IMR-90 (cell line): ENCODE results near the gene NADSYN1. TPM values are rescaled to one million over a fixed set of nuclear protein-coding genes. Genes with fewer than 3 reads are reported as not detected.

ENCODE experiments used
- ATAC-seq: fragments of 200-7000 bp; cut with Tn5 transposase; 2 replicates; pipeline ENCODE4 v1.9.1; 2020; ENCODE audit warnings: low read depth, mild to moderate bottlenecking, moderate library complexity
- BruUV-seq: library from RNA; stranded (reverse); fragments of 400-500 nt; replicated peaks from 2 replicates; lab custom pipeline; 2021; lab: Mats Ljungman, UMichigan
- CTCF ChIA-PET: fragments of 300-600 bp; formaldehyde crosslinking; extraction: SDS; loops from one replicate; lab custom pipeline; 2021; ENCODE audit warnings: antibody characterized with exemption; lab: Yijun Ruan, JAX
- POLR2A ChIA-PET: fragments of 300-600 bp; sonication (Branson Sonifier 250); formaldehyde crosslinking; loops from one replicate; lab custom pipeline; 2022; ENCODE audit warnings: antibody characterized with exemption; ENCODE audit not compliant: unreplicated experiment; lab: Charles Lee
- DNase-seq: peaks from one replicate; pipeline ENCODE4 v3.0.0; 2013
- H2AFZ ChIP-seq: replicated peaks from 2 replicates; pipeline ENCODE3; 2013; ENCODE audit warnings: low read length, mild to moderate bottlenecking; ENCODE audit not compliant: poor library complexity
- H2AK5ac ChIP-seq: 2 replicates; pipeline ENCODE4 v1.6.1; 2013; ENCODE audit warnings: low read depth, low read length, inconsistent platforms
- H2AK9ac ChIP-seq: replicated peaks from 2 replicates; pipeline ENCODE3; 2013; ENCODE audit warnings: mild to moderate bottlenecking, low read depth, low read length, moderate library complexity; ENCODE audit not compliant: poor library complexity
- H2BK120ac ChIP-seq: 2 replicates; pipeline ENCODE4 v1.6.1; 2013; ENCODE audit warnings: low read depth, low read length, inconsistent platforms
- H2BK15ac ChIP-seq: 3 replicates; pipeline ENCODE4 v1.6.1; 2013; ENCODE audit warnings: low read depth, low read length, inconsistent platforms
- H2BK20ac ChIP-seq: 2 replicates; pipeline ENCODE4 v1.6.1; 2013; ENCODE audit warnings: low read depth, mild to moderate bottlenecking, inconsistent platforms, low read length, moderate library complexity
- H2BK5ac ChIP-seq: 2 replicates; pipeline ENCODE4 v1.6.1; 2013; ENCODE audit warnings: mild to moderate bottlenecking, low read depth, low read length, inconsistent platforms; ENCODE audit not compliant: poor library complexity, severe bottlenecking
- H3K14ac ChIP-seq: replicated peaks from 2 replicates; pipeline ENCODE4 v1.6.1; 2013; ENCODE audit warnings: low read depth, low read length, inconsistent platforms
- H3K18ac ChIP-seq: 2 replicates; pipeline ENCODE4 v1.6.1; 2013; ENCODE audit warnings: low read depth, low read length, control low read depth
- H3K23ac ChIP-seq: 2 replicates; pipeline ENCODE4 v1.6.1; 2013; ENCODE audit warnings: low read depth, low read length, inconsistent platforms
- H3K27ac ChIP-seq: 2 replicates; pipeline ENCODE4 v1.5.1; 2013; ENCODE audit warnings: mild to moderate bottlenecking, control low read depth, low read length; ENCODE audit not compliant: insufficient read depth
- H3K27me3 ChIP-seq: 2 replicates; pipeline ENCODE4 v1.6.1; 2013; ENCODE audit warnings: low read length; ENCODE audit not compliant: control insufficient read depth, insufficient read depth
- H3K36me3 ChIP-seq: 2 replicates; pipeline ENCODE4 v1.6.1; 2013; ENCODE audit warnings: low read length, mixed read lengths; ENCODE audit not compliant: control insufficient read depth, insufficient read depth
- H3K4ac ChIP-seq: 2 replicates; pipeline ENCODE4 v1.6.1; 2013; ENCODE audit warnings: low read depth, low read length, inconsistent platforms
- H3K4me1 ChIP-seq: 2 replicates; pipeline ENCODE4 v1.6.1; 2013; ENCODE audit warnings: low read length, mixed read lengths; ENCODE audit not compliant: control insufficient read depth, insufficient read depth
- H3K4me2 ChIP-seq: 2 replicates; pipeline ENCODE4 v1.6.1; 2013; ENCODE audit warnings: low read depth, mild to moderate bottlenecking, control low read depth, low read length, moderate library complexity
- H3K4me3 ChIP-seq: 2 replicates; pipeline ENCODE4 v1.5.1; 2013; ENCODE audit warnings: low read depth, mild to moderate bottlenecking, control low read depth, low read length, moderate library complexity; ENCODE audit not compliant: insufficient read depth
- H3K56ac ChIP-seq: 2 replicates; pipeline ENCODE4 v1.6.1; 2013; ENCODE audit warnings: low read length, inconsistent platforms; ENCODE audit not compliant: insufficient read depth; ENCODE audit errors: extremely low read depth
- H3K79me1 ChIP-seq, 2 experiments: 2 replicates each; pipeline ENCODE4 v1.6.1; 2013; ENCODE audit warnings: low read length in 2 of 2, inconsistent platforms in 1 of 2, low read depth in 1 of 2
- H3K9ac ChIP-seq: 2 replicates; pipeline ENCODE4 v1.6.1; 2013; ENCODE audit warnings: low read depth, low read length, control low read depth
- H3K9me1 ChIP-seq: 2 replicates; pipeline ENCODE4 v1.6.1; 2013; ENCODE audit warnings: low read length, inconsistent platforms; ENCODE audit not compliant: insufficient read depth
- H3K9me3 ChIP-seq: 2 replicates; pipeline ENCODE4 v1.6.1; 2013; ENCODE audit warnings: low read length; ENCODE audit not compliant: control insufficient read depth, insufficient read depth
- H4K20me1 ChIP-seq: 2 replicates; pipeline ENCODE4 v1.6.1; 2013; ENCODE audit warnings: low read length, inconsistent platforms; ENCODE audit not compliant: insufficient read depth
- H4K5ac ChIP-seq: 2 replicates; pipeline ENCODE4 v1.6.1; 2013; ENCODE audit warnings: mild to moderate bottlenecking, low read depth, low read length, control low read depth
- H4K8ac ChIP-seq, 2 experiments: 2 replicates each; pipeline ENCODE4 v1.6.1; 2013; ENCODE audit warnings: low read depth in 2 of 2, low read length in 2 of 2, control low read depth in 1 of 2, inconsistent platforms in 1 of 2
- H4K91ac ChIP-seq: 2 replicates; pipeline ENCODE4 v1.6.1; 2013; ENCODE audit warnings: low read depth, low read length, inconsistent platforms; ENCODE audit not compliant: insufficient read depth
- BHLHE40 ChIP-seq: fragments of 150-350 bp; IDR thresholded peaks from 2 replicates; pipeline ENCODE4 v1.6.1; 2016; ENCODE audit warnings: mild to moderate bottlenecking, low read depth, low read length
- CHD1 ChIP-seq: IDR thresholded peaks from 2 replicates; pipeline ENCODE4 v1.6.1; 2012; ENCODE audit warnings: low read depth, low read length, improper control_type of control experiment
- CTCF ChIP-seq: conservative IDR thresholded peaks from 2 replicates; pipeline ENCODE4 v1.5.1; 2012; ENCODE audit warnings: mild to moderate bottlenecking, low read depth, low read length, improper control_type of control experiment
- FOS ChIP-seq: fragments of 150-350 bp; IDR thresholded peaks from 2 replicates; pipeline ENCODE4 v1.6.1; 2016; ENCODE audit warnings: low read depth, low read length
- MAFK ChIP-seq: IDR thresholded peaks from 2 replicates; pipeline ENCODE4 v1.6.1; 2012; ENCODE audit warnings: low read depth, low read length, improper control_type of control experiment
- MAZ ChIP-seq: IDR thresholded peaks from 2 replicates; pipeline ENCODE4 v1.6.1; 2012; ENCODE audit warnings: low read depth, mild to moderate bottlenecking, low read length, improper control_type of control experiment, moderate library complexity, borderline replicate concordance
- NFE2L2 ChIP-seq: fragments of 150-350 bp; IDR thresholded peaks from 2 replicates; pipeline ENCODE4 v1.6.1; 2016; ENCODE audit warnings: low read depth, mild to moderate bottlenecking, low read length
- POLR2A ChIP-seq: IDR thresholded peaks from 2 replicates; pipeline ENCODE4 v1.6.1; 2012; ENCODE audit warnings: mild to moderate bottlenecking, low read depth, low read length
- RAD21 ChIP-seq: IDR thresholded peaks from 2 replicates; pipeline ENCODE4 v1.6.1; 2012; ENCODE audit warnings: low read length, improper control_type of control experiment
- RCOR1 ChIP-seq: IDR thresholded peaks from 2 replicates; pipeline ENCODE4 v1.6.1; 2012; ENCODE audit warnings: mild to moderate bottlenecking, low read length, improper control_type of control experiment; ENCODE audit not compliant: insufficient replicate concordance
- USF2 ChIP-seq: fragments of 150-350 bp; IDR thresholded peaks from 2 replicates; pipeline ENCODE4 v1.6.1; 2017; ENCODE audit warnings: mild to moderate bottlenecking, antibody characterized with exemption, low read length, low read depth
- WGBS, 2 experiments: methylation state at CpG; one replicate each; pipeline versions ENCODE4 v1.1.5 to v1.1.7; 2013; ENCODE audit warnings: missing lambda C conversion rate in 2 of 2; ENCODE audit not compliant: insufficient read length in 1 of 2; ENCODE audit errors: extremely low coverage in 2 of 2; 5-methylcytosine and 5-hydroxymethylcytosine counted together
- dilution Hi-C: fragments of 300-500 bp; cut with HindIII; formaldehyde crosslinking; loops from one replicate; pipeline ENCODE4 v1.14.3; 2018; ENCODE audit warnings: low sequenced_read_pairs; ENCODE audit not compliant: unreplicated experiment
- in situ Hi-C: fragments of 300-500 bp; cut with MboI; formaldehyde crosslinking; loops from 3 replicates; pipeline ENCODE4 v1.14.3; 2019; ENCODE audit warnings: low sequenced_read_pairs, inconsistent platforms, mixed read lengths
- intact Hi-C: fragments of 100-400 bp; cut with micrococcal nuclease; formaldehyde crosslinking; loops from 2 replicates; pipeline ENCODE4 v1.10.0; 2022
- polyA plus RNA-seq, 3 experiments: library from polyadenylated mRNA; depleted of rRNA; stranded (reverse); fragments of >200 nt; gene quantifications; 2 replicates each; pipeline ENCODE4 v1.2.3, GENCODE V29; 2012; ENCODE audit warnings: low replicate concordance in 1 of 3
- total RNA-seq: library from RNA; depleted of rRNA; stranded (reverse); fragments of >200 nt; gene quantifications from 2 replicates; pipeline ENCODE4 v1.2.3, GENCODE V29; 2012

Gene NADSYN1
- total and polyA plus RNA-seq, 2 of the 4 experiments (the other 2 are of a cell fraction) = 69.5 to 70.4 TPM

- no peak overlapping the region for H4K91ac ChIP-seq
- H2BK20ac ChIP-seq = no peak overlapping the region
- BruUV-seq = no TSS peak
- no peak overlapping the region for H4K8ac ChIP-seq
- H2BK5ac ChIP-seq = no peak overlapping the region
- H4K20me1 ChIP-seq = no peaks in the 10 kb centered on the region
- dilution Hi-C loops (no loop called here), intact Hi-C loops (no loop called here), in situ Hi-C loops (no loop called here)
- H3K18ac ChIP-seq = no peak overlapping the region
- H2AK5ac ChIP-seq = no peak overlapping the region
- peaks cover 3% of the 10 kb centered on the region for H3K9me3 ChIP-seq
- no peaks in the 10 kb centered on the region for H3K27me3 ChIP-seq
- ChIA-PET CTCF (no interaction called here), POLR2A (no interaction called here)
- no peak overlapping the region for H3K4me3 ChIP-seq
- no peak overlapping the region for H3K14ac ChIP-seq
- H2AFZ ChIP-seq = no peak overlapping the region
- no peaks in the 10 kb centered on the region for H3K79me1 ChIP-seq
- no peak overlapping the region for H2BK15ac ChIP-seq
- H3K4me1 ChIP-seq = no peaks in the 10 kb centered on the region
- H3K36me3 ChIP-seq = peaks cover 27% of the 10 kb centered on the region
- WGBS, 2 experiments = no CpG with 5 or more reads among the region's 2 CpGs
- H3K23ac ChIP-seq = no peak overlapping the region
- H3K56ac ChIP-seq = no peak overlapping the region
- TF ChIP-seq FOS (no peak), POLR2A (no peak), MAZ (no peak), NFE2L2 (no peak), RCOR1 (no peak), BHLHE40 (no peak), RAD21 (no peak), CTCF (no peak), MAFK (no peak), CHD1 (no peak), USF2 (no peak)
- H3K9ac ChIP-seq = no peak overlapping the region
- H2BK120ac ChIP-seq = no peak overlapping the region
- no peak overlapping the region for H3K4ac ChIP-seq
- no peak overlapping the region for H2AK9ac ChIP-seq
- no peak overlapping the region for H4K5ac ChIP-seq
- DNase-seq (no peak), ATAC-seq (no peak)
- H3K4me2 ChIP-seq = no peak overlapping the region
- H3K27ac ChIP-seq = no peak overlapping the region
- 0 out of 2 replicates have a peak, but pooled peaks cover 4% of the 10 kb centered on the region for H3K9me1 ChIP-seq
Measured at GRCh38 chr11:71505001-71505400, 52.0 kb downstream of the NADSYN1 start.
